Measurements from ENCODE around the gene RAB40B.

RAB40B gene

DNA sequence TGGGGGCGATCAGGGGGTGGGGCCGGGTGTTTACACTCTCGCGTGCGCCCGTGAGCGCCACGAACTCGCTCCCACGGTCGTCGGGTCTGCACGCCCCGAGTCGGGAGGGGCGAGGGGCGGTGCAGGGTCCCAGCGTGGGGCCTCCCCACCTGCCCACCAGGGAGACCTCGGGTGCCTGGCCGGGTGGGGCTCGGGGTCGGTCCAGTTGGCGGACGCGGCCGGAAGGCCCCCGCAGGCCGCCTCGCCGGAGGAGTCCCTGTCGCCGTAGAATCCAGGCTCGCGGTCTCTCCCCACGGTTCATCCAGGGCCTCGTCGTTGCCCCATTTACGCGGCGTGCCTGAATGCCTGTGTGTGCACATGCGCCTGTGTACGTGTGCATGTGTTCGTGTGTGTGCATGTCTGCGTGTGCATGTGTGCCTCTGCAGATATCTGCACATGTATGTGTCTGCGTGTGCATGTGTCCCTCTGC is 510 bp upstream of the RAB40B start:
- TF ChIP-seq CEBPB (IDR thresholded peaks at IDR 0.05) (no peak), YY1 (IDR thresholded peaks at IDR 0.05; ENCODE audit: low read depth) (no peak), ZBTB7A (IDR thresholded peaks at IDR 0.05; ENCODE audit: low read depth) (peak; percentile 67; the same call in 1 of the 2 replicates), FOXM1 (IDR thresholded peaks at IDR 0.05; ENCODE audit: borderline replicate concordance, low read depth) (no peak)
- TF ChIP-seq, protein P1, sequence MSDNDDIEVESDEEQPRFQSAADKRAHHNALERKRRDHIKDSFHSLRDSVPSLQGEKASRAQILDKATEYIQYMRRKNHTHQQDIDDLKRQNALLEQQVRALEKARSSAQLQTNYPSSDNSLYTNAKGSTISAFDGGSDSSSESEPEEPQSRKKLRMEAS (IDR thresholded peaks at IDR 0.05): peak; percentile 53; the same call in 1 of the 2 replicates

- no peak for TF ChIP-seq FOXM1 (IDR thresholded peaks at IDR 0.05; ENCODE audit: borderline replicate concordance, low read depth)
- no peak for TF ChIP-seq TAF1 (IDR thresholded peaks at IDR 0.05; ENCODE audit: low read depth)
- TF ChIP-seq, protein P1 (IDR thresholded peaks at IDR 0.05): no peak
- TF ChIP-seq RAD21 (IDR thresholded peaks at IDR 0.05; ENCODE audit: low read depth): no peak
- TF ChIP-seq EP300 (IDR thresholded peaks at IDR 0.05; ENCODE audit: borderline replicate concordance): no peak
- no peak for TF ChIP-seq TEAD4 (IDR thresholded peaks at IDR 0.05)
- TF ChIP-seq ZBTB7A (IDR thresholded peaks at IDR 0.05; ENCODE audit: low read depth): peak; percentile 80; the same call in 1 of the 2 replicates
These were observed 762 bp downstream of the RAB40B start for GRCh38 chr17:82697808-82698064.

- TF ChIP-seq TCF12 (IDR thresholded peaks at IDR 0.05; ENCODE audit: low read depth): no peak
- TF ChIP-seq TEAD4 (IDR thresholded peaks at IDR 0.05): no peak
- TF ChIP-seq NFIC (IDR thresholded peaks at IDR 0.05): no peak
- no peak for TF ChIP-seq EGR1 (IDR thresholded peaks at IDR 0.05)
- TF ChIP-seq REST (IDR thresholded peaks at IDR 0.05; ENCODE audit: low read depth): no peak
- no peak for TF ChIP-seq RAD21 (IDR thresholded peaks at IDR 0.05; ENCODE audit: low read depth)
- TF ChIP-seq, protein P1 (IDR thresholded peaks at IDR 0.05): no peak
- TF ChIP-seq FOXM1 (IDR thresholded peaks at IDR 0.05; ENCODE audit: borderline replicate concordance, low read depth): no peak
- TF ChIP-seq TAF1 (IDR thresholded peaks at IDR 0.05; ENCODE audit: low read depth): no peak
- no peak for TF ChIP-seq USF1 (IDR thresholded peaks at IDR 0.05)
- TF ChIP-seq CREB1 (IDR thresholded peaks at IDR 0.05; ENCODE audit: low read depth): no peak
- TF ChIP-seq YY1 (IDR thresholded peaks at IDR 0.05; ENCODE audit: low read depth): no peak
- no peak for TF ChIP-seq ZBTB7A (IDR thresholded peaks at IDR 0.05; ENCODE audit: low read depth)
- no peak for TF ChIP-seq EP300 (IDR thresholded peaks at IDR 0.05; ENCODE audit: borderline replicate concordance)
- TF ChIP-seq CEBPB (IDR thresholded peaks at IDR 0.05): no peak
These were observed 1.3 kb downstream of the RAB40B start for GRCh38 chr17:82696916-82697807.

DNA sequence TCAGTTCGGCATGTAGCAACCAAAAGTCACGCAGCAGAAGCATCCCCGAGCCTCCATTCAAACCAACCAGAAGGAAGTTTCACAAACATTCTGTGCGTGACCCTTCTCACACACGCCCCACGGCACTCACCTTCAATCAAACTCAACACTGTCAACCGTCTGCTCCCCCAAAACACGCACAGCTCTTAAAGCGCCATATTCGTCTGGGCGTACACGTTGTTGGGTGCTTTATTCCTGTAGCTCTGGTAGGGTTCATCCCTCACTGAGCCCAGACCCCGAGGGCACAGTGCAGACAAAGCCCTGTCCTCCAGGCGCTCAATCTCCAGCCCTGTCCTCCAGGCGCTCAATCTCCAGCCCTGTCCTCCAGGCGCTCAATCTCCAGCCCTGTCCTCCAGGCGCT is 2.2 kb downstream of the RAB40B start:
- TF ChIP-seq ZBTB7A (IDR thresholded peaks at IDR 0.05; ENCODE audit: low read depth) (no peak), EP300 (IDR thresholded peaks at IDR 0.05; ENCODE audit: borderline replicate concordance) (no peak), TEAD4 (IDR thresholded peaks at IDR 0.05) (no peak)

DNA sequence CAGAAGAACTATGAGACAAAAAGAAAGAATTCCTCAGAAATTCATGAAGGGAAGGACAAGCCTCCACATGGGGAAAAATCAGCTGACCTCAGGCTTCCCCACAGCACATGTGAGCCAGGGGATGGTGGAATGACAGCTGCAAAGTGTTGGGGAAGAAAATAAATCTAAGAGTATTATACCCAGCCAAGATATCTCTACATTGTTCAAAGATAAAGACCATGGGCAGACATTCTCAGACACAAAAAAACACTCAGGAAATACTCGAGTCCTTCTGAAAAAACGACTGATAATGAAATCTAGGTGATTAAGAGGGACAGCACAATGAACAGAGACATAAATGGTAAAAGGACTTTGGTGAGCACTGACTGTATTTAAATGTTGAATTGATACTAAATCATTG is 3.9 kb downstream of the RAB40B start:
- TF ChIP-seq TEAD4 (IDR thresholded peaks at IDR 0.05) (no peak), TCF12 (IDR thresholded peaks at IDR 0.05; ENCODE audit: low read depth) (no peak), NFIC (IDR thresholded peaks at IDR 0.05) (no peak), FOXM1 (IDR thresholded peaks at IDR 0.05; ENCODE audit: borderline replicate concordance, low read depth) (no peak), REST (IDR thresholded peaks at IDR 0.05; ENCODE audit: low read depth) (no peak), USF1 (IDR thresholded peaks at IDR 0.05) (no peak), YY1 (IDR thresholded peaks at IDR 0.05; ENCODE audit: low read depth) (no peak), EP300 (IDR thresholded peaks at IDR 0.05; ENCODE audit: borderline replicate concordance) (no peak), TAF1 (IDR thresholded peaks at IDR 0.05; ENCODE audit: low read depth) (no peak), CEBPB (IDR thresholded peaks at IDR 0.05) (no peak), CREB1 (IDR thresholded peaks at IDR 0.05; ENCODE audit: low read depth) (no peak), RAD21 (IDR thresholded peaks at IDR 0.05; ENCODE audit: low read depth) (no peak)

All from Ishikawa (cell line).